HG02588 (cell line): ENCODE data around the gene SPDYC.

Experiments used
- ATAC-seq: cut with Tn5 transposase; IDR thresholded peaks from one replicate; pipeline ENCODE4 v1.9.1; 2021; ENCODE audit warnings: mild to moderate bottlenecking, moderate library complexity; ENCODE audit not compliant: unreplicated experiment

Gene SPDYC

DNA sequence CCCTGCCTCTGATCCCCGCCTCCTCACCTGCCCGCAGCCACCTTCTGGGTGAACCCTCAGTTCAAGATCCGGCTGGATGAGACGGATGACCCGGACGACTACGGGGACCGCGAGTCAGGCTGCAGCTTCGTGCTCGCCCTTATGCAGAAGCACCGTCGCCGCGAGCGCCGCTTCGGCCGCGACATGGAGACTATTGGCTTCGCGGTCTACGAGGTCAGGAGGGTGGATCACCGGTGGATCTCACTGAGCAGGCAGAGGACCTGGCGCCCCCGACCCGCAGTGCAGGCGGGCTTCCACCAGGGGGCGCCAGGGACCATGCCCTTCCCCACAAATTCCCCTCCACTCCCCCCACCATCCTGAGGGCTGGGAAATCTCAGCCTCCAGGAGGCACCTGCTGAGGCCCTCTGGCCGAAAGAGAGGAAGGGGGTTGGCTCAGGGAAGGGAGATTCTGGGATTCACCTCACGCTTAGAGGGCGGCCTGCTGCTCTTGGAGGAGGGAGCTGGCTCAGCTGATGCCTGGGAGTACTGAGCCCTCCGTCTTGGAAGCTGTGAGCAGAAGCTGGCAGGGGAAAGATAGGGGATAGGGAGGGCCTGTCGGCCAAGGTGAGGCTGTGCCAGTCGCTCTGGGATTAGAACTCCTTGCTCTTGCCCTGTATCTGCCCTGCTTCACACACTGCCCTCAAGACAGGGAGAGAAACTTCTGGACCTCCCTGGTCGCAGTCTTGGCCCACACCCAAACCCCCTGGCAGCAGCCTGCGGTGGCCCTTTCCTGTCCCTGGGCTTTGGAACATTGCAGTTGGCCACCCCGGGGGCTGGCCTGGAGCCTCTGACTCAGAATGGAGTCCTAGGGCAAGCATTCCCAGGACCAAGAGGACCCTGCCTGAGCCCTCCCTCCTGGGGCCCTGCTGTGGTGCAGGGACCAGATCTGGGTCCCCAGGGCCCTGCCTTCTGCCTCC lies 34.9 kb downstream of the SPDYC start:
- ATAC-seq: no peak

DNA sequence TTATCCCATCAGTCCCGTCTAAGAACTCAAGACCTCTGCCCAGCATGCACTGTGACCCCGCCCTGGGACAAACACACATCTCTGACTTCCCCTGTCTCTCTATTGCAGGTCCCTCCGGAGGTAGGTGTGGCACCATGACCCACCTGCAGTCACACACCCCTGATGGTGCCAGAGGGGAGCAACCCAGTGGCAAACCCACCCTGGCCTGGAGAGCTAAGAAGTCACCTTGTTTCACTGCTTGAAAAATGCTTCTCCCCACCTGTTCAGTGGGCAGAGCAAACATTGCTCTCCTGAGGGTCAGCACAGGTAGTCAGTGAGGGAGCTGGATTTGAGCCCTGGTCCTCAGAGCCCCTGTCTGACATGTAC lies 35.6 kb downstream of the SPDYC start:
- ATAC-seq: no peak

DNA sequence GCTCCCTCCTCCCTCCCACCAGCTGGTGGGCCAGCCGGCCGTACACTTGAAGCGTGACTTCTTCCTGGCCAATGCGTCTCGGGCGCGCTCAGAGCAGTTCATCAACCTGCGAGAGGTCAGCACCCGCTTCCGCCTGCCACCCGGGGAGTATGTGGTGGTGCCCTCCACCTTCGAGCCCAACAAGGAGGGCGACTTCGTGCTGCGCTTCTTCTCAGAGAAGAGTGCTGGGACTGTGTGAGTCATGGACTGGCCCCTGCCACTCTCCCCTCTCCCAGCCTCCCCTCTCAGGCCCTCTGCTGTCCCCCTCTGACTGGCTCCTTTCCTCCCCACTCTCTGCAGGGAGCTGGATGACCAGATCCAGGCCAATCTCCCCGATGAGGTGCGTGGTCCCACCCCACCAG lies 36.4 kb downstream of the SPDYC start:
- ATAC-seq: no peak

DNA sequence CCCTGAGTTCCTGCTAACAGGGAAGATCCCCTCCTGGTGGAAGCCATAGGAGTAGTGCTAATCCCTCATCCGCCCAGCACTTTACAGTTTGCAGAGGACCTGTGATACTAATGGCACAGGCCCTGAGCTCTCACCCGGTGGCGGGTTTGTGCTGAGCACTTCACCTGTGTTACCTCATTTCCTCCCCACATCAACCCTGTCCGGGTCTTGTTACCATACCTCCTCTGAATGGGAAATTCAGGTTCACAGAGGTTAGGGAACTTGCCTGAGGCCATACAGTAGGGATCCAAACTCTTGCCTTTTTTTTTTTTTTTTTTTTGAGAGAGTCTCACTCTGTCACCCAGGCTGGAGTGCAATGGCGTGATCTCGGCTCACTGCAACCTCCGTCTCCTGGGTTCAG lies 36.9 kb downstream of the SPDYC start:
- ATAC-seq: no peak

DNA sequence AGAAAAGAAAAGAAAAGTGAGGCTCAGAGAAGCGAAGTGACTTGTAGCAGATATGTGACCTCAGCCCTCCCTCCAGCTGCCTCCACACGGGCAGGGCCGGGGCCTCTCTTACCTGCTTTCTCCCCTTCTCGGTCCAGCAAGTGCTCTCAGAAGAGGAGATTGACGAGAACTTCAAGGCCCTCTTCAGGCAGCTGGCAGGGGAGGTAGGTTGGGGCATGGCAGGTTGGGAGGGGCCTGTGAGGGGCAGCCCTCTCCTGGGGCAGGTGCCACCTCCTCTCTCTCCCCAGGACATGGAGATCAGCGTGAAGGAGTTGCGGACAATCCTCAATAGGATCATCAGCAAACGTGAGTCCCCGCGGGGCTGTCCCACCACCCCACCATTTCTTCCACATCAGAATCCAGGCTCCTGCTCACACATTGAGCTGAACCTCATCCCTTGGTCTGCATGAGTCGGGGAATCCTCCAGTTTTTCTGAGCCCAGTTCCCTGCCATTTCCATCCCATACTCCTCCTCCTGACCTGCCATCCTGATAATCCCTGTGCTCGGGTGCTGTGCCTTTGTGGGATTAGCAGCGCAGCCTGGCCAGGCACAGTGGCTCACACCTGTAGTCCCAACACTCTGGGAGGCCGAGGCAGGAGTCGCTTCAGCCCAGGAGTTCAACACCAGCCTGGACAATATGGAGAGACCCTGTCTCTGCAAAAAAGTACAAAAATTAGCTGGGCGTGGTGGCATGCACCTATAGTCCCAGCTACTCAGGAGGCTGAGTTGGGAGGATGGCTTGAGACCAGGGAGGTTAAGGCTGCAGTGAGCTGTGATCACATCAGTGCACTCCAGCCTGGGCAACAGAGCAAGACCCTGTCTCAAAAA lies 38.1 kb downstream of the SPDYC start:
- ATAC-seq: no peak

DNA sequence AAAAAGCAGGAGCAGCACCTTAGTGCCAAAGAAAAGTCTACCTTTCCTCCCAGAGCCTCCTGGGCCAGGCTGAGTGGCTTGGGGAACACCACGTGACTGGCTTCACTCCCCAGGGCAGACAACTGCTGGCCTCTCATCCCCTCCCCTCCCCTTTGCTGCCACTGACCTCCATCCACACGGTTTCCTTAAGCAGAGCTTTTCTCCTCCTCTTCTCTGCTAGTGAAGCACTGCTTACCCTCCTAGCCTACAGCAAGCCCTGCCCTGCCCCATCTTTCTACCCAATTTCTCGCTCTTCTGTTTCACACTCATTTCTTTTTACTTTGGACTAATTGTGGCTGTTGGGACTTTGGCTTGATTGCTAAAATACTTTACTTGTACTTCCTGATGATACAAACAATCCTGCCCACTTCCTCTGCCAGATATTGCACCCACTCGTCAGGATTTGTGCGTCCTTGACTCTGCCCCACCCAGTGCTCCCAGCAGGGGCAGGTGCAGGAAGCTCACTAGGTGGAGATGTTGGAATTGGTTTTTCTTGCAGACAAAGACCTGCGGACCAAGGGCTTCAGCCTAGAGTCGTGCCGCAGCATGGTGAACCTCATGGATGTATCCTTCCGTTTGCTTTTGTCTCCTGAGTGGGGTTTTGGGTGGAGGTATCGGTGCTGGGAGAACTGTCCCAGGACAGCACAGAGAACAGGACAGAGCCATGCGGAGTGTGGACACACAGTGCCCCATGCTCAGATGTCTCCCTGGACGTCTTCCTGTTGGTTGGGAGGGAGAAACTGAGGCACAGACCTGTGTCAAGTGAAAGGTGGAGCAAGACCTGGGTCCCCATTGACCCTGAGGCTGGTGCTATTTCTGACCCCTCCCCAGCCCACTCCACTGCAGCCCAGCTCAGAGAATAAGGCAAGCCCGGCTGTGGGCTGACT lies 39.0 kb downstream of the SPDYC start:
- no peak for ATAC-seq

DNA sequence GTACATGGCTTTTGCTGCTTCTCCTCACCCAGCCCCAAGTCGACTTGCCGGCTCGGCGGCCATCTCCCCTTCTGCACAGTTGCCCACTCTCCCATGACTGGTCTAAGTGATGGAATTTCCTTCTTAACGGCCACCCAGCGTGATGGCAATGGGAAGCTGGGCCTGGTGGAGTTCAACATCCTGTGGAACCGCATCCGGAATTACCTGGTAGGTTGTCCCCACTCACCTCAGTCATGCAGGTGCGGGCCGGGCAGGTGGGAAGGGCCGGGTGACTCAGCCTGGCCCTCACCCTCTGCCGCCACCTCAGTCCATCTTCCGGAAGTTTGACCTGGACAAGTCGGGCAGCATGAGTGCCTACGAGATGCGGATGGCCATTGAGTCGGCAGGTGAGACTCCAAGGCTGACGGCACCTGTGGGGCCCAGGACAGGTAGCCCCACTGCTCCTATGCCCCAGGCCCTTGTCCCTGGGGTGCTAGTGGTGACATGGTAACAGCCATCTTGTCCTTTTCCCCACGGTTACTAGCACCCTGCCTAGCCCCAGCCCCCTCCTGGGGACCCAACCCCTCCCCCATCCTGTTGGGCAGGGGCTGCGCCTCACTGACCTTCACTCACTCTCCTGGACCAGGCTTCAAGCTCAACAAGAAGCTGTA lies 39.8 kb downstream of the SPDYC start:
- ATAC-seq: no peak

DNA sequence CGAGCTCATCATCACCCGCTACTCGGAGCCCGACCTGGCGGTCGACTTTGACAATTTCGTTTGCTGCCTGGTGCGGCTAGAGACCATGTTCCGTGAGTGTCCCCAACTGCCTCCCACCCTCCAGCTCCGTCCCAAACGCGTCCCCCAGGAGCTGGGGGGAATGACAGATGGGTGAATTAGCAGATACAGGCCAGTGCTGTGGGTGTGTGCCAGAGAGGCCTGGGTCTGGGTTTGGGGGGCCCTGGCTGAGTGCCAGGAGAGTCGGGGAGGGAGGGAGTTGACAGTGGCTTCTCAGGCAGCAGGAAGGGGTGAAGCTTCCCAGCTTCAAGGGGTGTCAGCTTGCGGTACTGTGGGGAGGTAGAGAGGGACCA lies 40.3 kb downstream of the SPDYC start:
- ATAC-seq: no peak

DNA sequence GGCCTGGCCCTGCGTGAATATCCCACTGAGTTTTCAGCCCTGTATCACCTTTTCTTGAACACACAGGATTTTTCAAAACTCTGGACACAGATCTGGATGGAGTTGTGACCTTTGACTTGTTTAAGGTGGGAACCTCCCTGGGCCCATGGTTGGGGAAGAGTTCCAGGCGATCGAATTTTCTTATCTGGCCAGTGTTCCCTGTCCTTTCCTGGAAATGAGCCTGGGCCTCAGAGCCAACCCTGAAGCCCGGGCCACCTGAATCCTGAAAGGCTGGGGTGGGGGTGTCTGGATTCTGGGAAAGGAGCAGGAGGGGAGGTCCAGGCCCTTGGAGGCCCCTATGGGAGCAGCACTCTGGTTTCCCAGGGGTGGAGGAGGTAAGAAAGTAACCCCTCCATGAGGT lies 40.7 kb downstream of the SPDYC start:
- ATAC-seq: no peak

DNA sequence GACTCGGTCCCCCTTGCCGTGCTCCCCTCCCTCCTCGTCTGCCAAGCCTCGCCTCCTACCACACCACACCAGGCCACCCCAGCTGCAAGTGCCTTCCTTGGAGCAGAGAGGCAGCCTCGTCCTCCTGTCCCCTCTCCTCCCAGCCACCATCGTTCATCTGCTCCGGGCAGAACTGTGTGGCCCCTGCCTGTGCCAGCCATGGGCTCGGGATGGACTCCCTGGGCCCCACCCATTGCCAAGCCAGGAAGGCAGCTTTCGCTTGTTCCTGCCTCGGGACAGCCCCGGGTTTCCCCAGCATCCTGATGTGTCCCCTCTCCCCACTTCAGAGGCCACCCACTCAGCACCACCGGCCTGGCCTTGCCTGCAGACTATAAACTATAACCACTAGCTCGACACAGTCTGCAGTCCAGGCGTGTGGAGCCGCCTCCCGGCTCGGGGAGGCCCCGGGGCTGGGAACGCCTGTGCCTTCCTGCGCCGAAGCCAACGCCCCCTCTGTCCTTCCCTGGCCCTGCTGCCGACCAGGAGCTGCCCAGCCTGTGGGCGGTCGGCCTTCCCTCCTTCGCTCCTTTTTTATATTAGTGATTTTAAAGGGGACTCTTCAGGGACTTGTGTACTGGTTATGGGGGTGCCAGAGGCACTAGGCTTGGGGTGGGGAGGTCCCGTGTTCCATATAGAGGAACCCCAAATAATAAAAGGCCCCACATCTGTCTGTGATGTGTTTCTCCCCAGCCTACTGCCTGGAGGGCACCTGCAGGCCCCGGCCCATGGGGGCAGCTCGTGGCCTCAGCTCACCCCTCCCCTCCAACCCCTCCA lies 41.5 kb downstream of the SPDYC start:
- no peak for ATAC-seq

DNA sequence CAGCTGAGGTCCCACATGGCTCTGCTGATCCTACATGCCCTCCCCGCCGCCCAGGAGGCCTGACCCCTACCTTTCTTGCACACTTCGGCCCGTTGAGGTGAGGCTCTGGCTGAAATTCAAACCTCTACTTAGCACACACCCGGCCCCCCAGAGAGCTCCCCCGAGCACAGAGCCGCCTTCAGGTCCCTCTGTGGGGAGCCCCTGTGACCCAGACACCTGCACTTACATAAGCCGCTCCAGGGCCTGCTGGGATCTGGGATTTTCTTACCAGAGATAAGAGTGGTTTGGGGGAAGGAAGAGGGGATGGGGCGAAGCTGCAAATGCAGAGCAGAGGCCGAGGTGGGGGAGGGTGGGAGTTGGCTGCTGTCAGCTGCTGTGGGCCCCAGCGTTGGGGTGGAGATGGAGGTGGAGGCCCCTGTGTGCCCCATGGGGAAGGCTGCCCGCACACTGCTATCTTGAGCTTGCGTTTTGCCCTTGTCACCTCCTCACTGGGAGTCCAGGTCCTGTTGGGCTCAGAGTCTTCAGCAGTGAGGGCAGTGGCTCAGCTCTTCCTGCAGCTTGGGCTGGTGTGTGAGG lies 42.3 kb downstream of the SPDYC start:
- ATAC-seq: no peak

DNA sequence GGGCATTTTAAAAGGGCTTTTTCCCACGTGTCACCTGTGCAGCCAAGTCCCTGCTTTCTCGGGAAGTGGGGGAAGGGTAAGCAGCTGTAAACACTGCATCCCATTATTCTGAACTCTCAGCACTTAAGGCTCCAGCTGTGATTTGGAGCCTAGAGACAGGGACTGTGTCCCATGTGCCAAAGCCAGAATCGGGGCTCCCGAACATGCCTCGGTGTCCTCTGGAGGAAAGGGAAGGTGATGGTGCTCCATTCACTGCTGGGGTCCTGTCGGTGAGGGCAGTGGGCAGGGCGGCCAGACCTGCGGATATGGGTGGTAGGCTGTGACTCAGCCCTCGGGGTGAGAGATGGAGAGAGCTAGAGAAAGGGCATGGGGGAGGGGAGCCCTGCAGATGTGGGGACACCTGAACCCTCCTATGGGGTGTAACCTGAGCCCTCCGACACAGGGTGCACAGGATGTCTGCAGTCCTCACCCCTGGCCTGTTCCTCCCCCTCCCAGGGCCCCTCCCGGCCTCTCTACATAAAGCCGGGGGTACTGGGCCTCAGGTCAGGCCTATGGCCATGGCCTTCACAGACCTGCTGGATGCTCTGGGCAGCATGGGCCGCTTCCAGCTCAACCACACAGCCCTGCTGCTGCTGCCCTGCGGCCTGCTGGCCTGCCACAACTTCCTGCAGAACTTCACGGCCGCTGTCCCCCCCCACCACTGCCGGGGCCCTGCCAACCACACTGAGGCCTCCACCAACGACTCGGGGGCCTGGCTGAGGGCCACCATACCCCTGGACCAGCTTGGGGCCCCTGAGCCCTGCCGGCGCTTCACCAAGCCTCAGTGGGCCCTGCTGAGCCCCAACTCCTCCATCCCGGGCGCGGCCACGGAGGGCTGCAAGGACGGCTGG lies 43.5 kb downstream of the SPDYC start:
- ATAC-seq: no peak

DNA sequence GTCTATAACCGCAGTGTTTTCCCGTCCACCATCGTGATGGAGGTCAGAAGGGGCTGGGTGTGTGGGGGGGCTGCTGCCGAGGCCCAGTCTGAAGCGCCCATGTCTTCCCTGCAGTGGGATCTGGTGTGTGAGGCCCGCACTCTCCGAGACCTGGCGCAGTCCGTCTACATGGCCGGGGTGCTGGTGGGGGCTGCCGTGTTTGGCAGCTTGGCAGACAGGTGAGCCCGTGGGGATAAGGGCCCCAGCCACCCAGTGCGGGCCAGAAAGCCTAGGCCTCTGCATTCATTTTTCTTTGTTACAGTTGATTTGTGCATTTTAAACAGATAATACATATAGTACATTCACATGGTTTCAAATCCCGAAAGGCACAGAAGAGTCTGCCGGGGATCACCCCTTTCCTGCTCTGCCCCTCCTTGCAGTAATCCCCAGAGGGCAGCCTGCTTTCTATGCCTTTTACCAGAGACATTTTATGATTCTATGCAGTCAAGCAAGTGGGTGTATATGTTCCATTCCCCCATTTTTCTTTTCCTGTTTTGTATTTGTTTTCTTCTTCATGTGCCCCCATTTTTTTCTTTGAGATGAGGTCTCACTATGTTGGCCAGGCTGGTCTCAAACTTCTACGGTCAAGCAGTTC lies 44.3 kb downstream of the SPDYC start:
- ATAC-seq: no peak

DNA sequence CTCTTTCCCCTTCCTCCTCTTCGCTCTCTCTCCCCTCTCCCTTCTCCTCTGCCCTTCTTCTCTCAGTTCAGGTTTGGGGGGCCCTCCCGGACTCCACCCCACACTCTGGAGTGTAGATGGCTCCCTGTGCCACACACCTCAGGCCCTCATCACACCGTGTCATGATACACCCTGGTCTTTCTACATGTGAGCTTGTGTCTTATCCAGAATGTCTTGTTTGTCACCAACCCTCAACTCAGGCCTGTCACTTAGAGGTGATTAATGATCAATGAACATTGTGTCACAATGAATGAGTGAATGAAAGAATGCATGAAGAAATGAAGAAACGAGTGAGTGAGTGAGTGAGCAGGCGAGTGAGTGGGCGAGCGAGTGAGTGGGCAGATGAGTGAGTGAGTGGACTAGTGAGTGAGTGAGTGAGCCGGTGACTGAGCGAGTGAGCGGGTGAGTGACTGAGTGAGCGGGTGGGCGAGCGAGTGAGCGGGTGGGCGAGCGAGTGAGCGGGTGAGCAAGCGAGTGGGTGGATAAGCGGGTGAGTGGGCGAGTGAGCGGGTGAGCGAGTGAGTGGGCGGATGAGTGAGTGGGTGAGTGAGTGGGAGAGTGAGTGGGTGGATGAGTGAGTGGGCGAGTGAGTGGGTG lies 45.5 kb downstream of the SPDYC start:
- no peak for ATAC-seq

DNA sequence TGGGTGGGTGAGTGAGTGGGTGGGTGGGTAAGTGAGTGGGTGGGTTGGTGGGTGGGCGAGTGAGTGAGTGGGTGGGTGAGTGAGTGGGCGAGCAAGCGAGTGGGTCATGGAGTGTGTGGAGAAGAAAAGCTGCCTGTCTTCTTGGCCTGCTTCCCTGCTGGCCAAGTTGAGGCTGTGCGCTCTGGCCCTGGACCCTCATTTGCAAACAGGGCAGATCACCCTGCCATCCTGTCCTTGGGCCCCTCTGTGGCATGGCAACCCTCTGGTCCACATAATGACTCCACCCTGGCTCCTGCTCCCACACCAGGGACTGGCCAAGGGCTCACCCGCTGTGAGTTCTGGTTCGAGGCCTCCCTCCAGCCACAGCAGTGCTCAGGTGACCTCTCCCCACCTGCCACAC lies 46.8 kb downstream of the SPDYC start:
- no peak for ATAC-seq

DNA sequence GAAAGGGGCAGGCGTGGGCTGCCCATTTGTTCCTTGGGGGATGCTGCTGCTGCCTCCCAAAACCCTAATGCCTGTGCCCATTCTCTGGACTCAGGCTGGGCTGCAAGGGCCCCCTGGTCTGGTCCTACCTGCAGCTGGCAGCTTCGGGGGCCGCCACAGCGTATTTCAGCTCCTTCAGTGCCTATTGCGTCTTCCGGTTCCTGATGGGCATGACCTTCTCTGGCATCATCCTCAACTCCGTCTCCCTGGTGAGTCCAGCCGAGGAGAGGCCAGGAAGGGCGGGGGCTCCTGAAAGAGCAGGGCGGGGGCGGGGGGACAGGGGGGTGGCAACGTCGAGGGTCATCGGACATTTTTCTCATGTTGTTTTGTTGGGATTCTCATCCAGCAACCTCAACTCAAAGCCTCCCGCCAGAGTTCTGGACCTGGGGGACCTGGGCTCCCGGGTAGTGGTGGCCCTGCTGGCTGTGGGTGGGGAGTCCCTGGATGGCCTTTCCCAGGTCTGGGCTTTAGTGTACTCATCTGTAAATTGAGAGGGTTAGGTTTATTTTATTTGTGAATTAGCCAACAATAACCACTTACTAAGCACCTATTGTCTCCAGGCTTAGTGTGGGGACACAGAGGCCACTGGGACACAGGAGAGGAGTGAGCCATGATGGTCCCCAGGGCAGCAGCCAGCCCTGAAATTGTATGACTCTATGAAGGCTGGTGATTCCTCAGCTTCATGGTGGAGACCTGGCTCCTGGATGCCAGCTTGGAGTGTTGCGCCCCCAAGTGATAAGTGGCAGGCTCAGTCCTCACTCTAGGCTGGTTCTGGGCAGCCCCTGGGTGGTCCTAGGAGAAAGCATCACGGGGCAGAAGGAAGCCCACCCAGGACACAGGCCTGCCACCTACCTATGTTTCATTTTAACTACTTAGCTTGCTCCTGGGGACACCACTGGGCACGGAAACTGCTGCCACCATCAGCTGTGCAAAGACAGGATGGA lies 47.7 kb downstream of the SPDYC start:
- no peak for ATAC-seq
